Gastroesophageal sphincter (tissue), 3 donors: ENCODE data around the gene CELF2.

Experiments
- EP300 ChIP-seq: sonication (generic); formaldehyde crosslinking; IDR thresholded peaks from one replicate; pipeline ENCODE4 v1.6.1; 2017; ENCODE audit warnings: antibody characterized with exemption, mild to moderate bottlenecking
- POLR2A ChIP-seq, 2 donors: fragments of 450-650 bp; IDR thresholded peaks; one replicate each; pipeline ENCODE4 v1.6.1; 2017; ENCODE audit warnings: antibody characterized with exemption in 2 of 2, mild to moderate bottlenecking in 2 of 2, moderate library complexity in 1 of 2
- POLR2AphosphoS5 ChIP-seq: sonication (generic); formaldehyde crosslinking; IDR thresholded peaks from one replicate; pipeline ENCODE4 v1.6.1; 2017; ENCODE audit warnings: antibody characterized with exemption
- TF ChIP-seq, protein P1 (sequence below), 4 experiments: fragments of 200-600 bp in 2 of 4; fragments of 450-650 bp in 2 of 4; sonication (generic) in 1 of 4; IDR thresholded peaks; one replicate each; pipeline ENCODE4 v1.5.1; 2017 to 2019; ENCODE audit warnings: antibody characterized with exemption in 4 of 4, mild to moderate bottlenecking in 2 of 4, moderate library complexity in 2 of 4

DNA sequence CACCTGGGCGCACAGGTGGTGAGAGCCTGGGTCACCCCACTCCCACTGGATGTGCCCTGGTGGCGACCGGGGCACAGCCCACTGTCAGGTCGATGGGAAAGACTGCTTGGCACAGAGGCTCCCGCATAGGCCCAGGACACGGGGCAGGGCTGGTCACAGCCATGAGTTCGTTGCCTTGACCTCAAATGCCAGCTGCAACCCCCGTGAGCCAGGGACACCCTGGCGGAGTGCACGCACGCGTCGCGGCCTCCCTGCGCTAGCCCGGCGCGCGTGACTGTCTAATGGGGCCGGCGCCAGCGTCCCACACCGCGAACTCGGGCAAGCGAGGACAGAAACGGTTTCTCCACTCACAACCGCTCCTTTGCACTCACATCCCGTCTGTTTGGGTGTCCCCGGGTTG lies 326.4 kb downstream of the CELF2 start:
- TF ChIP-seq POLR2AphosphoS5, result no peak
- TF ChIP-seq, protein P1, sequence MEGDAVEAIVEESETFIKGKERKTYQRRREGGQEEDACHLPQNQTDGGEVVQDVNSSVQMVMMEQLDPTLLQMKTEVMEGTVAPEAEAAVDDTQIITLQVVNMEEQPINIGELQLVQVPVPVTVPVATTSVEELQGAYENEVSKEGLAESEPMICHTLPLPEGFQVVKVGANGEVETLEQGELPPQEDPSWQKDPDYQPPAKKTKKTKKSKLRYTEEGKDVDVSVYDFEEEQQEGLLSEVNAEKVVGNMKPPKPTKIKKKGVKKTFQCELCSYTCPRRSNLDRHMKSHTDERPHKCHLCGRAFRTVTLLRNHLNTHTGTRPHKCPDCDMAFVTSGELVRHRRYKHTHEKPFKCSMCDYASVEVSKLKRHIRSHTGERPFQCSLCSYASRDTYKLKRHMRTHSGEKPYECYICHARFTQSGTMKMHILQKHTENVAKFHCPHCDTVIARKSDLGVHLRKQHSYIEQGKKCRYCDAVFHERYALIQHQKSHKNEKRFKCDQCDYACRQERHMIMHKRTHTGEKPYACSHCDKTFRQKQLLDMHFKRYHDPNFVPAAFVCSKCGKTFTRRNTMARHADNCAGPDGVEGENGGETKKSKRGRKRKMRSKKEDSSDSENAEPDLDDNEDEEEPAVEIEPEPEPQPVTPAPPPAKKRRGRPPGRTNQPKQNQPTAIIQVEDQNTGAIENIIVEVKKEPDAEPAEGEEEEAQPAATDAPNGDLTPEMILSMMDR (IDR thresholded peaks at IDR 0.05), result no peak
- TF ChIP-seq EP300, result no peak
- no peak for TF ChIP-seq POLR2A (IDR thresholded peaks at IDR 0.05)
